Tibial nerve (tissue), 3 donors: ENCODE measurements around the gene PAQR3.

Experiments used
- POLR2A ChIP-seq, 2 donors: fragments of 450-650 bp; IDR thresholded peaks; one replicate each; pipeline ENCODE4 v1.6.1; 2017; ENCODE audit warnings: antibody characterized with exemption in 2 of 2, mild to moderate bottlenecking in 2 of 2, moderate library complexity in 2 of 2
- TF ChIP-seq, protein P1 (sequence below), 5 experiments: fragments of 200-600 bp in 3 of 5; fragments of 450-650 bp in 2 of 5; sonication (generic) in 3 of 5; IDR thresholded peaks; one replicate each; pipeline ENCODE4 v1.5.1; 2016 to 2019; ENCODE audit warnings: antibody characterized with exemption in 5 of 5, mild to moderate bottlenecking in 3 of 5, moderate library complexity in 2 of 5

DNA sequence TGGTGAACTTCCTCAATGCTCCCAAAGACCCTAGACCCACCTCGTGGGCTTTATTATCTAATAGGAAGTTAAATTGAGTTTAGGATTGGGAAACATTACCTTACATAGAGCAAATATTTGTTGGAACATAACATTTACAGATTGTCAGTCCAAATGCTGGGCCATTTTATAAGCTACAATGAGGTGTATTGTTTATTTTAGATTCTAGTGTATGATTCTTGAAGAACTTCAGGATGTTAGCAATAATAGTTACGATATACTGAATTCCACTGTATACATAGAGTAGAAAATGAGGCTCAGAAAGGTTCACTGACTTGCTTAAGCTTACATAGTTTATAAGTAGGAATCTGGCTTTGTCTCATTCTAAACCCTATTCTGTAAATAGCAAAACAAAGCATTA, 37.4 kb downstream of the PAQR3 start:
- TF ChIP-seq, protein P1, sequence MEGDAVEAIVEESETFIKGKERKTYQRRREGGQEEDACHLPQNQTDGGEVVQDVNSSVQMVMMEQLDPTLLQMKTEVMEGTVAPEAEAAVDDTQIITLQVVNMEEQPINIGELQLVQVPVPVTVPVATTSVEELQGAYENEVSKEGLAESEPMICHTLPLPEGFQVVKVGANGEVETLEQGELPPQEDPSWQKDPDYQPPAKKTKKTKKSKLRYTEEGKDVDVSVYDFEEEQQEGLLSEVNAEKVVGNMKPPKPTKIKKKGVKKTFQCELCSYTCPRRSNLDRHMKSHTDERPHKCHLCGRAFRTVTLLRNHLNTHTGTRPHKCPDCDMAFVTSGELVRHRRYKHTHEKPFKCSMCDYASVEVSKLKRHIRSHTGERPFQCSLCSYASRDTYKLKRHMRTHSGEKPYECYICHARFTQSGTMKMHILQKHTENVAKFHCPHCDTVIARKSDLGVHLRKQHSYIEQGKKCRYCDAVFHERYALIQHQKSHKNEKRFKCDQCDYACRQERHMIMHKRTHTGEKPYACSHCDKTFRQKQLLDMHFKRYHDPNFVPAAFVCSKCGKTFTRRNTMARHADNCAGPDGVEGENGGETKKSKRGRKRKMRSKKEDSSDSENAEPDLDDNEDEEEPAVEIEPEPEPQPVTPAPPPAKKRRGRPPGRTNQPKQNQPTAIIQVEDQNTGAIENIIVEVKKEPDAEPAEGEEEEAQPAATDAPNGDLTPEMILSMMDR (IDR thresholded peaks at IDR 0.05), result no peak
- TF ChIP-seq POLR2A (IDR thresholded peaks at IDR 0.05), result no peak
